Endometrial microvascular endothelial cells (primary cell): Measurements from ENCODE around the gene TBCB. TPM values are rescaled to one million over a fixed set of nuclear protein-coding genes. Genes with fewer than 3 reads are reported as not detected.
"Not testable (repeated sequence)": the region's sequence is repeated elsewhere in the genome, so short reads cannot be mapped to it uniquely, and the experiment has no call there.

Source experiments
- in situ Hi-C: cut with HindIII; loops from 2 replicates; pipeline ENCODE4 v1.10.0; 2017; ENCODE audit warnings: low sequenced_read_pairs, low pct_unique_long_range_greater_than_20kb; ENCODE audit errors: inconsistent ontology term
- total RNA-seq: library from RNA; depleted of rRNA; stranded (reverse); fragments of >200 nt; gene quantifications from one replicate; pipeline ENCODE4 v1.2.3, GENCODE V29; 2015; ENCODE audit errors: inconsistent ontology term

Gene TBCB
- total RNA-seq, 1 donor from 2014 or later = 235 TPM

- in situ Hi-C loops = no loop called here
Measured at GRCh38 chr19:36121486-36122124, 6.3 kb downstream of the TBCB start.

DNA sequence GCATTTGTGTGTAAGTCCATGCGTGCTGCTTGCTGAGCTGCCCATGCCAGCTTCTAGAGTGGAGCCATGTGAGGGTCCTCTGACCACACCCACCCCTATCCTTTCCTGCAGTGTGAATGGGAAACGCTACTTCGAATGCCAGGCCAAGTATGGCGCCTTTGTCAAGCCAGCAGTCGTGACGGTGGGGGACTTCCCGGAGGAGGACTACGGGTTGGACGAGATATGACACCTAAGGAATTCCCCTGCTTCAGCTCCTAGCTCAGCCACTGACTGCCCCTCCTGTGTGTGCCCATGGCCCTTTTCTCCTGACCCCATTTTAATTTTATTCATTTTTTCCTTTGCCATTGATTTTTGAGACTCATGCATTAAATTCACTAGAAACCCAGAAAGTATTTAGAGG is 10.3 kb downstream of the TBCB start:
- in situ Hi-C loops = no loop called here

- in situ Hi-C loops = no loop called here
Measured at GRCh38 chr19:36128392-36128736, 13.1 kb downstream of the TBCB start.

GRCh38 chr19:36131221-36131620 is 16.0 kb downstream of the TBCB start:
- in situ Hi-C loops = not testable (repeated sequence)

- in situ Hi-C loops = not testable (repeated sequence)
Measured at GRCh38 chr19:36134867-36135266, 19.6 kb downstream of the TBCB start.

GRCh38 chr19:36136964-36137686 is 21.9 kb downstream of the TBCB start:
- in situ Hi-C loops = no loop called here

DNA sequence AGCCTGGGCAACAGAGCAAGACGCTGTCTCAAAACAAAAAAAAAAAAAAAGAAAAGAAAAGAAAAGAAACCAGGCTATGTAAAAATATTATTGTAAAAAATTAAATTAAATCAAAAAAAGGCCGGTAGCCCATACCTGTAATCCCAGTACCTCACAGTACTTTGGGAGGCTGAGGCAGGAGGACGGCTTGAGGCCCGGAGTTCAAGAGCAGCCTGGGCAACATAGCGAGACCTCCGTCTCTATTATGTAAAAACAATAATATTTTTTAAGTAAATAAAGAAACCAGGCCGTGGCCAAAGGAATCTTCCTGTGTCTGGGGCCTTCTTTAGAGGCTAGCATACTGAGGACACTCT is 23.8 kb downstream of the TBCB start:
- in situ Hi-C loops = no loop called here

- in situ Hi-C loops = no loop called here
Measured at GRCh38 chr19:36139473-36140303, 24.4 kb downstream of the TBCB start, which contains the start of gene CAPNS1. Gene CAPNS1, plus strand, starts transcription at chr19:36140066. Its CDS starts 946 bp downstream, at chr19:36141012.

- in situ Hi-C loops = no loop called here
Measured at GRCh38 chr19:36140304-36141038, 25.2 kb downstream of the TBCB start.

DNA sequence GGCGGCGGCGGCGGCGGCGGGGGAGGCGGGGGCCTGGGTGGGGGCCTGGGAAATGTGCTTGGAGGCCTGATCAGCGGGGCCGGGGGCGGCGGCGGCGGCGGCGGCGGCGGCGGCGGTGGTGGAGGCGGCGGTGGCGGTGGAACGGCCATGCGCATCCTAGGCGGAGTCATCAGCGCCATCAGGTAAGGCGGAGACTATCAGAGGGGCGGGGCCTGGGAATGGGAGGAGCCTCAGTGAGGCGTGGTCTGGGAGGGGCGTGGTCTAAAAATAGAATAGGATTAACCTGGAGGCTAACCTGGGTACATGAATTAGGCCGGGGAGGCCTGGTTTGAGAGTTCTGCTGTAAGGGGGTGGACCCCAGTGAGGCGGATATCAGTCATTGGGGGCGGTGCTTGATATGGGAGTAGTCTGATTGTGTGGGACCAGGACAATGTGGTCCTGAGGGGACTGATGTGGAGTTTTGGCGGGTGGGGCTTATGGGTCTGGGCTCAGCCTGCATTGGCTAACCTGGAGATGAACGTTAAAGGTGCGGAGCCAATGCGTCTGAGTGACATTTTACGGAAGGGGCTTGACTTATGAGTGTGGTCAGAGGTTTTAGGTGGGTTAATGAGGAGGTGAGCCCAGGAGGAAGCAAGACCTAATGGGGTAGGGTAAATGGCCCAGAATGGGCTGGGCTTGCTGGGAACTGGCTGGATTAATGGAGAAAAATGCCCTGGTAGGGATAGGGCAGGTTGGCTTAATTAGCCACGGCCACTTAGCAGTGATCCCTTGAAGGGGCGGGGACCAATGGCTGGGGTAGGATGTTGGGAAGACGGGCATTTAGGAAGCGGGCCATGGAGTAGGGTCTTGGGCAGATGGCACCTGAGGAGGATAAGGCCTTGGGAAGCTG is 26.0 kb downstream of the TBCB start:
- in situ Hi-C loops = no loop called here

- in situ Hi-C loops = no loop called here
Measured at GRCh38 chr19:36142046-36142445, 26.8 kb downstream of the TBCB start.

GRCh38 chr19:36142496-36142895 is 27.2 kb downstream of the TBCB start:
- in situ Hi-C loops = no loop called here

GRCh38 chr19:36144624-36145023 is 29.4 kb downstream of the TBCB start:
- in situ Hi-C loops = no loop called here

DNA sequence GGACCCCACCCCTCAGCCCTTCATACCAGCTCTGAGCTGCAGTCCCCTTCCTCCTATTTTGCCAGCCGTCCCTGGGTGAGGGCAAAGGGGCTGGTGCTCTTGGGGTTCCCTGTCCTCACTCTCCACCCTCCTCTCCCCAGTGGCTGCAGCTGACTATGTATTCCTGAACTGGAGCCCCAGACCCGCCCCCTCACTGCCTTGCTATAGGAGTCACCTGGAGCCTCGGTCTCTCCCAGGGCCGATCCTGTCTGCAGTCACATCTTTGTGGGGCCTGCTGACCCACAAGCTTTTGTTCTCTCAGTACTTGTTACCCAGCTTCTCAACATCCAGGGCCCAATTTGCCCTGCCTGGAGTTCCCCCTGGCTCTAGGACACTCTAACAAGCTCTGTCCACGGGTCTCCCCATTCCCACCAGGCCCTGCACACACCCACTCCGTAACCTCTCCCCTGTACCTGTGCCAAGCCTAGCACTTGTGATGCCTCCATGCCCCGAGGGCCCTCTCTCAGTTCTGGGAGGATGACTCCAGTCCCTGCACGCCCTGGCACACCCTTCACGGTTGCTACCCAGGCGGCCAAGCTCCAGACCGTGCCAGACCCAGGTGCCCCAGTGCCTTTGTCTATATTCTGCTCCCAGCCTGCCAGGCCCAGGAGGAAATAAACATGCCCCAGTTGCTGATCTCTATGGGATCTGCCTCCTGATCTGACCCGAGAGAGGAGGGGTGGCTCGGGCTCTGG is 34.6 kb downstream of the TBCB start:
- in situ Hi-C loops = no loop called here

- in situ Hi-C loops = no loop called here
Measured at GRCh38 chr19:36150586-36150985, 35.3 kb downstream of the TBCB start.

DNA sequence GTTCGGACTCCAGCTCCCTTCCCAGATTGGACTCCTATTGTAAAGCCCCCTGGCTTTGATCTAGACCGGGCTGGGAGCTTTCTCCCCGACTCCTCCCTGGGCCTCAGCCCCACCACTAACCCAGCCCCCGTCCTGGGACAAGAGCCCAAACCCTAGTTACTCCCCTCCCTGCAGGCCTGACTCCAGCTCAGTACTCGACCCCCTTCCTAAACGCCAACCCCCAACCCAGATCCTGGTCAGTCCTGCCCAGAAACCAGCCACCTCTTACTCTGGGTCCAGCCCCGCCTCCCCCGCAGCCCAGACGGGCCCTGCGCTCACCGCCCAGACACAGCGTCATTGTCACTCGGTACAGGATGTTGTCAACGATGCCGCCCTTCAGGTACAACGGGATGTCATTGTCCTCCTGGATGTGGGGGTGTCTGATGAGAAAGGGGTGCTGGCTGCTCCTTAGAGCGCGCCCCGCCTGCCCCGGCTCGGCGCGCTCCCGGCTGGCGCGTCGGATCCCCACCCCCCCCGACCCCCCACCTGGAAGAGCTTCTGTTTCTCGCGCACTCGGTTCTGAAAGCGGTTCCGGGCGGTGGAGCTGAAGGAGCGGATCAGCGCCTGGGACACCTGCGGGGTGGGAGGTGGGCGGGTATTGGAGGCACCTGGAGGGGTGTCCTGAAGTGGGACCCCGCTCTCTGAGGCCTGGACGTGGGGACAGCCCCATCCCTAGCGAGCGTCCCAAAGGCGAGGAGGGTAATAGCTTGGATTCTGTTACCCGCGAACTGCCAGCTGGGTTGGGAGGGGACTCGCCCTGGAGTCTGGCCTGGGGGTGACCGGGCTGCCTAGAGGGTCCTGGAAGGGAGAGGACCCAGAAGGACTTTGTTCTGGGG is 36.1 kb downstream of the TBCB start:
- in situ Hi-C loops = no loop called here

- in situ Hi-C loops = no loop called here
Measured at GRCh38 chr19:36152019-36152351, 36.7 kb downstream of the TBCB start.
